ENCODE results near the gene BRD4.

BRD4 gene

DNA sequence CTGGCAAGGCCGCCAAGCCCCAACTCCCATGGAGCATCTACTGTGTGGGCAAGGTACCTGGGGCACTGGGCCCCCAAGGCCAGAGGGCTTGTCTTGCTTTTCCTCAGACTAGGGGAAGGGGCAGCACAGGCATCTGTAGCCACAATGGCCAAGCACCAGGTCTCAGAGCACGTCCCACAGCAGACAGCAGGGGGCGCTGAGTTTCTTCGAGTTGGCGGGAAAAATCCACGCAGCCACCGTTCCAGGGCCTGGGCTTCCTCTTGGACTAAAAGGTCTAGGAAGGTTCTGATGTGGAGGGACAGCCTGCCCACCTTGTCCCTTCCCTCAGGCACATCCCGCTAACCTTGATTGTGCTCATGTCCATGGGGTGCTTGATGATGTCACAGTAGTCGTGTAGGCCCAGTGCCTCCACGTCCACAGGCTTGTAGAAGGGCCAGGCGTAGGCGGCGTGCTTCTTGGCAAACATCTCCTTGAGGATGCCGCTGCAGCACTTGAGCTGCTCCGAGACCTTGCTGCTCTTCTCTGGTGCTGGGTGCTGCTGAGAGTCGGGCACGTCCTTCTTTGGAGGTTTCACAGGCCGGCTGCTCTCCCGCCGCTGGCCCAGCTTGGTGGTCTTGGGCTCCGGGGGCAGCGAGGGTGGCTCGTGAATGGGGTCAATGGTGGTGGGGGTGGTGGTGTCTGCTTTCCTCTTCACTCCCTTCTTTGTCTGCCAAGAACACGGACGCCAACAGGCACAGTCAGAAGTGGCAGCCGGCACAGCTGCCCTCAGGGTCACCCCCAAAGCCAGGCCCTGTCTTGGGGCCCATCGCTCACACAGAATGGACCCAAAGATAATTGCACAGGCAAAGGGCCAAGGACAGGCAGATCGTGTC, 68.0 kb downstream of the BRD4 start:
- DNase-seq: peak; percentile 65

DNA sequence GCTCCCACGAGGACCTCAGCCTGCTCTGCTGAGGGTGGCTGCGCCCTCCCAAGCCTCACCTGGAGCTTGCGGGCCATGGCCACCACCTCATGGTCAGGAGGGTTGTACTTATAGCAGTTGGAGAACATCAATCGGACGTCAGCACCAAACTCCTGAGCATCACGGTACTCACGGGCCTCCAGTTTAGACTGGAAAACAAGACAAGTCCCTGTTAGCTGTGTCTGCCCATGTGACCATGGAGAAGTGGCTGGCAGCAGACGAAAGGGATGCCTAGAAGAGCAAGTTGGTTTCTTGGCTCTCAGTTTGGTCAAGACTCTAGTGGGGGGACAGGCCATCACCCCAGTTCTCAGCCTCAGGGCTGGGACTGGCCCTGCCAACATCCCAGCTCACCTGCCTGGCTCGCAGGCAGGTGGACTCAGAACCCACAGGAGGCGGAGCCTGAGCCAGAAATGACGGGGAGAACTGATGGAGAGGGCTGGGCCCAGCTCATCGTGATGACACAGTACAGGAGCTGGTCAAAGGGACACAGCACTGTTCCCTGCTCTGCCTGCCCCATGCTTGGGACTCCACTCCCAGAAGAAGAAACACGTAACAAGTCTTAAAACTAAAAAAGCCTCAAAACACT, 68.9 kb downstream of the BRD4 start:
- no peak for DNase-seq

DNA sequence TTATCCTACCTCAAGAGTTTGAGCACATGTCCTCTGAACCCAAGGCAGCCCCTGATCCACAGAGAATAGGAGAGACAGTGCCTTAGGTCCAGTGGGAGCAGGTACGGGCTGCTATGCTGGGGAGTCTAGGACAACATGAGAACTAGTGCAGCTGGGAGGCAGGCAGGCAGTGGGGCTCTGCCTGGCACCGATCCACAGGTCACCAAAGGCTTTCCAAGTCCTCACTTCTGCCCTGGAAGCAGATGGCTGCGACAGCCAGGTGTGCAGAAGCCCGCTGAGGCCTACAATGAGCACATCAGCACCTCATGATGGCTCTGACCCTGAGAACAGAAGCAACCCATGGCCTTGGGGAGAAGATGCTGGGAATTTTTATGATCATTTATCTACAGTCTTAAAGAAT, 70.3 kb downstream of the BRD4 start:
- no peak for DNase-seq

DNA sequence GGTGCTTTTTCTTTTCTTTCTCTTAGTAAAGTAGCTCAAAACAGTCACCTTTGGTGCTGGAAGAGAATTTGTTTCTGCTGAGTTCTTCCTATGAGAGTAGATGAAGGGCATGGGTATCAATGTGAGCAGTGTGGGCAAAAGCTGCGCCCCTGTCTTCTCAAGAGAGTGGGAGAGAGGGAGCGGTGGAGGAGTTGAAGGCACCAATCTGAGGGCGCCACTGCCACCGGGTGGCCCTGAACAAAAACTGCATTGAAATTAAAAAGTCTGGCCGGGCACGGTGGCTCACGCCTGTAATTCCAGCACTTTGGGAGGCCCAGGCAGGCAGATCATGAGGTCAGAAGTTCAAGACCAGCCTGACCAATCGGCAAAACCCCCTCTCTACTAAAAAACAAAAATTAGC, 71.4 kb downstream of the BRD4 start:
- no peak for DNase-seq

DNA sequence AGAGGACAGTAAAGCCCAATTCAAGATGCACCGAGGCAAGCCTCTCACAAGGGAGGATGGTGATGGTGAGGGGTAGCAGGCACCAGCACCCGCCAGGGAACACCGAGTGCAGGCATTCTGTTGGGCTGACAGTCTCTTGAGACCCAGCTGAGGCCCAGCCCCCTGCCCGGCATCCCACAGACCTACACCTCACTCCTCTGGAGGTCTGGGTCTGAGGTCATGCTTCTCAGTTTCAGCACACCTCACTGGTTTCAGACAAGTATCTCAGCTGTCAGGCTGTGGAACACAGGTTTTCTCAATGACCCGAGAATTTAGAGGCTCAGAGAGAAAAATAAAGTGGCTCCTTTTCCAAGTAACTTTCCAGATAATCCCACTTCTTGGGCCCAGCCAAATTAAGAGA, 72.4 kb downstream of the BRD4 start:
- DNase-seq: no peak

DNA sequence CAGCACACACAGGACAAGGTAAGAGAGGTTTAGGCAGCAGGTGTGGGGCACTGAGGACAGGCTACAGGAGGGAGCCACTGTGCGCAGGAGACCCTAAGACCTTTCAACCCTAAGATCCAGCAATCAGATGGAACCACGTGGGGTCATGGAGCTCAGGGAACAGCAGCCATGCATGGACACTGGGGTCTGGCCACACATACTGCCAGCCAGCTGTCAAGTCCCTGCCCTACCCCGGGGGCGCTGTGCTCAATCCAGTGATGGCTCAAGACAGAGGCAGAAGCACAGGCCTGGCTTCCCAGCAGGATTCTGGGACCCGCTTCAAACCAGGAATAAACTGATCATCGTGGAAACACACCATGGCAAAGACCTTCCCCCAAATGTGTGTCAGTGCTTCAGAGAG, 74.6 kb downstream of the BRD4 start:
- DNase-seq: no peak

DNA sequence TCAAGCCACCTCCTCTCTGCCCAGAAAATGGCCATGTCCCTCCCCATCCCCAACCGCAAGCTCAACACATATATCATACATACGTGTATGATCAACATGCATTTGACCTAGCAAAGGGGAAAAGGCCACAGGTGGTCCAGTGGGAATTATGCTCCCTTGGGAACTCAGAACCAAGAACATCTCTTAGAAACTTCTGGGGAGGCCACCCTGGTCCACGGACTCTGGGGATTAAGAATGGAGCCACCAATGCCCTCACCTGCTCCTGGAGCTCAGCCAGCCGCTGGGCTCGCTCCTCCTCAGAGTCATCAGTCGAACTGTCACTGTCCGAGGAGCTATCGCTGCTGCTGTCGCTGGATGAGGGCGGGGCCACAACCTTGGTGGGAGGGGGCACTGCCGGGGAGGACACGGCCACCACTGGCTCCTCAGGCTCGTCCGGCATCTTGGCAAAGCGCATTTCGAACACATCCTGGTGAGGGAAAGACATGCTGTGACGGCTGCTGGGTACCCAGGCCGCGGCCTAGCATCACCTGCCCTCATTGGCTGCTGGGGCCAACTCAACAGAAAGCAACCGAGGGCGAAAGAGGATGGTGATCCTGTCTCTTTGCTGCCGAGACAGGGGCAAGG, 75.5 kb downstream of the BRD4 start:
- no peak for DNase-seq

DNA sequence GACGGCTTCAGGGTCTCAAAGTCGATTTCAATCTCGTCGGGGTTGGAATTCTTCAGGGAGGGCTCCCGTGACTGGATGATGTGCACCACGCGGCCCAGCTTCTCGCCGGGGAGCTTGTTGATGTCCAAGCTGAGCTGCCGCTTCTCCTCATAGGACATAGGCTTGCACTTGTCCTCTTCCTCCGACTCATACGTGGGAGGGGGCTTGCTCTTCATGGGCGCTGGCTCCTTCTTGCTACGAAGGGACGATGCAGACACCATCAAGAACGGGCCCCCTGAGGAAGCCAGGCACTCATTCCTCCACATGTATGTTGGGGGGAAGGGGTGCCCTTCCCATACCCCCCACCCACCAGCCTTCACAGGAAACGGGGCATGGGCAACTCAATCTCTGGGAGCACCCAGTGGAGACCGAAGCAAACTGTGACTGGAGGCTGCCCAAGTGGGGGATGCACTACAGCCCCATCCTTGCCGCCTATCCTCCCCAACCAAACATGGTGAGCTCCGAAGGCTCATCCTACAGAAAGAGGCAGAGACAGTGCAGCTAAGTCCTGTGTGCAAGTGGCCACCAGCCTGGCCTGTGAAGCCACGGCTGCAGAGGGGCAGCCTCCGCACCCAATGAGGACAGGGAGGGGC, 76.9 kb downstream of the BRD4 start:
- DNase-seq: no peak

DNA sequence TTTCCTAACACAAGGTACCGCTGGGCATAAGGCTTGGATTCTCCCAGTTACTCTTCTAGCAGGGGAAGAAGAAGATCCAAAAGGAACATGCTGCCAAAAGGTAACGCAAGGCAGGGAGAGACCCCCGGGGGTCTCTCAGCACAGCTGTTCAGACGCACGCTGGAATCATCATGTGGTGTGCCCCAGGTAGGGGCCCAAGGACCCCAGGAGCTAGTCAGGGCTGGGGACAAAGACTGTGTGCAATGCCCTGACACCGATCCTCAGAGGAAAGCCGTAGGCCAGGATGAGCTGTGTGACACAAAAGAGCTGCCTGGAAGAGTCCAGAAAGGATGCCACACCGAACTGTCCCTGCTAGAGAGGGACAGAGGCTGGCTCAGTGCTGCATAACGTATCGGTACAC, 77.8 kb downstream of the BRD4 start:
- no peak for DNase-seq

DNA sequence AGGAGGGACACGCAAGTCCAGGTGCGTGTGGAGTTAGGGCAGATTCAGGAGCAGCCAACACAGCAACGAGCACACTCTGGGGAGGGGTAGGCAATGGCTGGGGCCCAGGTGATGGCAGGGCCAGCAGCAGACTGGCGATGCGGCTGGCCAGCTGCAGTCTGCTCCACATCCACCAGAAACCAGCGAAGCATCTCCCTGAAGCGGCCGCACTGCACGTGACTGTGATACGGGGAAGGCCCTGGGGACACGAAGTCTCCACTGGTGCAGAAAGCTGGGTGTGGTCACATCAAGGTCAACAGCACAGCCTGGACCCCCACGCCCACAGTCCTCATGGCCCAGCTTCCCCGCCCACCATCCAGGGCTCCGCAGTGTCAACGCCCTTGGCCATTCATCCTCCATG, 78.8 kb downstream of the BRD4 start:
- no peak for DNase-seq

DNA sequence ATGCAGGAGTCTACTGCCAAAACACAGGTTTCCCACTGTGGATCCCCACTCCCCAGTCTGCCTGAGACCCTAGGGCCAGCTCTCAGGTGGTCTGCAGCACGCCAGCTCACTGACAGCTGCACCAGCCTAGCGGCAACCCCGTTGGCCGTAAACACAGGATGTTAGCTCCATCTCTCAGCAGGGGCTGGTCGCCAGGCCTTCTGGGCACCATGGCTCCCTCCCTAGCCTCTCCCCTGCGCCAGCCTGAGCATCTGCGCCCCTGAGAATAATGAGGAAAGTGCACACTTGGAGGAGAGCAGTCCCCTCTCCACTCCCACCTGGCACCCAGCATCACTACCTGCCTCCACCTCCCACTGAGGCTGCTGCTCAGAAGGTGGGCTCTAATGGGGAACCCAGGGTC, 79.3 kb downstream of the BRD4 start:
- DNase-seq: no peak

DNA sequence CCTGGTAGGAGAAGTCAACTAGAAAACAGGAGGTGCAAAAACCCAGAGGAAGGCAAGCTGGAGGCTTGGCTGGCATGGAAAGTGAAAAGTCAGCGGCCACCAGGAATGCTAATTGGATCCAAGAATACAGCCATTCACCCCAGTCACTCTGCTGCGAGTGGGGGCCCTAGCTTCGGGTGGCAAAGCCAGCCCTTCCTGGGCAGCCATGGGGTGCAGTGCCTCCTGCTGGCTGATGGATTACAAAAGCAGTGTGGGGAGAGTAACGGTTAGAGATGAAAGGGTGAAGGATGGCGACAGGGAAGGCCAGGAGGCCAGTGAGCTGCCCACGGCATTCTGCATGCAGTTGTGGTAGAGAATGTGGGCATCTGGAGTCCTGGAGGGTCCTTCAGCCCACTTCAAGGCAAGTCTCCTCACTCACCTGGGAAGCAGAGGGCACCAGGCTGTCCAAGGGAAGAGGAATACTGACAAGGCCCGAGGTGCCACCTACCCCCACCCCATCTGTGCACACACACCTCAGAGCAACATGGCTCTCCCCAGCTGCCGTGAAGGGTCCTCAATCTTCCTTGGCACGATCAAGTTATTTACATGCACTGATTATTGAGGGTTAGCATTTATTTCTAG, 79.8 kb downstream of the BRD4 start:
- DNase-seq: no peak

DNA sequence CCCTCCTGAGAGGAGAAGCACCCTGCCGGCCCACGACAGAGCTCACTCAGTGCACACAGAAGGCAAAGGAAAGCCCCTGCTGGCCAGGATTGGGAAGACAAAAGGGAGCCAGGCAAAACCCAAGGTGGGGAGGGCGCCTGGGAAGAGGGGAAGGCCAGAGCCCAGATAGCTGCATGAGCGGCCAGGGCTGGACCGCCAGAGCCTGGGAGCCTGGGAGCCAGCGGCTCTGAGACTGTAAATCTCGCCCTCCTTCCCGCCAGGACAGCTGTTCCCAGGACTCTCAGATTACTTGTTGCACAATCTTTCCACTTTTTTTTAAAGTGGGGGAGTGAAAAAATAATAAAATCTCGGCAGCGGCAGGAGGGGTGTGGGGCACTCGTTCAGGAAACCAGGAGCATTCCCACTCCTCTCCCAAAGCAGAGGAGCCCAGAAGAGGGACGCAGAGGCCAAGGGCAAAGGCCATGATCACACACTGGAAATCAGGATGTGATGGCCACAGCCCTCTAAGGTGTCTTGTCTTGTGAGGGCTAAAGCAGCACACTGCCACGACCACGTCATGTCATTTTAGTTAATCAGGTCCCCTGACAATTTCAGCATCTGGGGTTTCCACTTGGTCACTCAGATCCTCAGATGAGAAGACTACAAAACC, 80.5 kb downstream of the BRD4 start:
- DNase-seq: no peak

DNA sequence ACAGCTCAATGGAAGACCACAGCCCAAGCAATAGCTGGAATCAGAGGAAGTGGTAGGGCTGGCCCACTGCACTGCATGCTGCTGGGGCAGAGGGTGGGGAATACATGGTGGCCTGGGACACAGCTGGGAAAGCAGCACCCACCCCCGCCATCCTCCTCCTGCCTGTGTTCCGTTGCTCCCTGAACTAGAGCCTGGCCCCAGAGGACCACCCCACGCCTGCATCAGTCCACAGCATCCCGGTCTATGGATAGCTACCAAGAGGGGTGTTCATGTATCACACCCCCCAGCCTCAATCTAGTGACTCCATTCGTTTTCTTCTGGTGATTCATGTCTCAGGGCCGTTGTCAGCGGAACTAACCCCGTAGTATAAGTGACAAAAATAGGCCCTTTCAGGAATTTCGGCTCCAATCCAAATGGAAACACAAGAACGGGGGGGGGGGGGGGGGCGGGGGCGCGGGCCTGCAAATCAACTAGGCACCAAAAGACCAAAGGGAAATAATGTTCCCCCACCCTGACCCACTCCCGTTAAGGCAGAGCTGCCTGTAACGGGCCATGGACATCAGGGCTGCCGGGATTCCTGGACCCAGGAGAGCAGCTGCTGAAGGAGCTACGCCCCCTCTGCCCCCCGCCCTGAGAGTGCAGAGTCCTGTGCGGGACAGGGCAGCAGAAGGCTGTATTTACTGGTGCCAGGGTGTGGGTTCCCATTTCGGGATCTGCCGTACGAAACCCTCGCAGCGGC, 81.2 kb downstream of the BRD4 start:
- no peak for DNase-seq

DNA sequence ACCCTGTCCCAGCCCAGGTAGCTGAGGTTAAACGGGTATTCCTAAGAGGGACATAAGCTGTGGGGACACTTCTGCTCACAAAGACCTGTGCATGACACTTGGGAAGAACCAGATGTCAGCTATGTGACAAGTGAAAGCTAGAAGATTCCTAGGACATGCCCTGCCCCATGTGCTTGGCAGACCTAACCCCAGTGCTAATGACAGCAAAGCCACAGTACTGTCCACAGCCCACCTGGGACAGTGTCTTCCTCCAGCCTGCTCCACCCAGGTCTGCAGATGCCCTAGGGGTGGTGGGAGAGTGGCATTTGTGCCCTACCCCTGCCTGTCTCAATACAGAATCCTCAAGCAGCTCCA, 81.7 kb downstream of the BRD4 start:
- no peak for DNase-seq

DNA sequence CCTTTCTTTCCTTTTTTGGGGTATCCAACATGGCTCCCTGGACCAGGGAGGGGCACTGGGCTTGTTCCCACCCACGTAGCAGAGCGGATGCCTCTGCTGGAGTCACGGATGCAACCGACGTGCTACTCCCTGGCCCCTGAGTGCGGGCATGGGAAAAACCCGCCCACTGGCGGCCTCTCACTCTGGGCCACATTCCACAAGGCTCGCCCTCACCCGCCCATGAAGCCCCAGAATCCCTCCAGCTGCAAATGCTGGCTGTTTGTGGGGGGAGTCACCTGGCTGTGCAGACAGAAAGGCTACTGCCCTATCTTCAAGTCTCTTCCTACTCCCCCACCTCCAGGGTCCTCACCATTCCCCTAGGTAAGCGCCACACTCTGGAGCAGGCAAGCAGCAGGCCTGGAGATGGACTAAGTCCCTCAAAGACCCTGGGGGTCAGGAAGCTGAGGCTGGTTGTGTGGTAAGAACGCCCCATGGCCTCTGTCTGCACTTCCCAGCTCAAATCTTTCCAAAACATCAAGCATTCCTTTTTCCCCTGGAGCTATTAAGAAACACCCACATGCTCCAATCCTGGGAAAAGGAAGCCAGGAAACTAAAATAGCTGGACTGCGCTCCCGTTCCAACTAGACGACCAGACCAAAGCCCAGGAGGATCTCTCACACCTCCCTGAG, 82.2 kb downstream of the BRD4 start:
- DNase-seq: no peak

DNA sequence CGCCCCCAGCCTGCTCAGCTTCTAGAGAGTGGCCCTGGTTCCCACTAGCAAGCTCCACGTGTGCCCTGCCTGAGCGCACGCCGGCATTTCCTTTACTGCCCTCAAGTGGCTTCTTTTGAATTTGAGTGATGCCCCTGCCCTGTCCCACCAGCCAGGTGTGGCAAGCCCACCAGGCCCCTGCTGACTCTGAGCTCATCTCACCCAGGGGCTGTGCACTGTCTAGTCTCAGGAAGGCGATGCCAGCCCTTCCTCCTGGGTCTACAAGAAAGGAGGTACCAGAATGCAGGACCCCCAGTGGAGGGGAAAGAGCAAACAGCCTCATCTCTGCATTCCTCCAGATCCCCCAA, 82.8 kb downstream of the BRD4 start:
- no peak for DNase-seq

DNA sequence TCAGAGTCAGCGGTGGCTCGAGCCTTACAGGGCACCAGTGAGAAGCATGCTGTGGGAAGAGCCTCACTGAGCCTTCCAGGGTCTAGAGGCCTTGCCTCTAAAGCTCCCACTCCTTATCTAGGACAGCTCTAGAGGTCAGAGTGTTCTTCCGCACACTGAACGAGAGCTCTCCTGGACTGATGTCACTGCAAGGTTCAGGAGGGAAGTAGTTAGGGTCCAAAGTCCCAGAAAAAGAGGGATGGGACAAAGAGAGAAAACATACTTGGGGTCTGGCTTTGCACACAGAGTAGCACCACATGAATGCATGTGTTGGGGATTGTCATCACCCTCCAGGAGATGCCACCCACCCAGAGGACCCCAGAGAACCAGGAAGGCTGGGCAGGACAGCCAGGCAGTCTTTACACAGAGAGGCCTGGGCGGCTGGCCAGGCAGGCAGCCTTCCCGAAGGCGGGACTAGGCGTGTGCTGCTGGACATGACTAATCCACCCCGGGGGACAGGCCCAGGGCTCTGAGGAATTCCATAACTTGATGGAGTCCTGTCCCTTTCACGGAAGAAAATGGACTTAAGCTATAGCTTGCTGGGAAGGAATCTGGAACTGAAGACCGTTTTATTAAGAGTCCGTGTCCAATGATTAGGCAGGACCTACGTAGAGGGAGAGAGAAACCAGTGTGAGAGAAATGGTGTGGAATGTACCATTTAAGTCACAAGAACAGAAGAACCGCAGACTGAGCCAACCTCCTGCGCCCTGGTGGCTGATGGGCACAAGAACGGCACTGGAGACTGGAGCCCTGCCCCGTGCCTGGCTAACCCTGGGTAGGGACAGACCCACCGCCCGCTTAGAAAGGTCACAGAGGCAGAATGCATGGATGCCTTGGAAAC, 83.5 kb downstream of the BRD4 start:
- no peak for DNase-seq

DNA sequence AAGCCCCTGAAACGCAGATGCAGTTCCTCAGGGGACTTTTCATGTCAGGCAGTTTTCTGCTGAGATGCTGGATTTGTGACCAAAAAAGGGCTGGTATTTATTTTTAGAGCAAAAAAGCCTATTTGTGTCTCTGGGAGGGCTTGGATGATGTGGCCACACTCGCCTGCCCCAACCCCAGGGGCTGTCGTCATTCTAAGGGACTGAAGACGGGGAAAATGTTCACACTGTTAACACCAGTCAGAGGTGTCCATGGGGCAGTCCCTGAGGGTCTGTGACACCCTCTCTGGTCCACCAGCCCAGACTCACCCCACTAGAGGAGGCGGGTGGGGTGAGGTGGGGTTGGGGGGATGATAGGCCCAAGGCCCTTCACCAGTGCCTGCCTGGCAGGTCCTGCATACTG, 84.2 kb downstream of the BRD4 start:
- no peak for DNase-seq

Measured in activated CD4-positive, alpha-beta T cell treated with anti-CD3 and anti-CD28 coated beads, Interleukin-10, Interleukin-2, amounts not matched to agents 100 ng/mL and 50 ng/mL, durations not matched to agents 16 hours and 8 hours (primary cell).